HepG2 (cell line): ENCODE results near the gene WASHC4.

Experiments used
- MATR3 ChIP-seq: sonication (generic); formaldehyde crosslinking; IDR thresholded peaks from 2 replicates; pipeline ENCODE4 v1.4.0; 2020; ENCODE audit warnings: missing genetic modification reagents
- TARDBP ChIP-seq: sonication (generic); formaldehyde crosslinking; IDR thresholded peaks from 2 replicates; pipeline ENCODE4 v1.8.0; 2022; ENCODE audit warnings: mild to moderate bottlenecking, missing genetic modification reagents
- YY1 ChIP-seq: IDR thresholded peaks from 2 replicates; pipeline ENCODE4 v1.6.1; 2011; ENCODE audit warnings: low read length, low read depth, moderate library complexity, mild to moderate bottlenecking; ENCODE audit not compliant: insufficient read depth, insufficient replicate concordance
- TF ChIP-seq, protein P1 (sequence below): sonication (generic); formaldehyde crosslinking; IDR thresholded peaks from 2 replicates; pipeline ENCODE4 v1.5.0; 2020; ENCODE audit warnings: mild to moderate bottlenecking, missing genetic modification reagents, moderate library complexity

DNA sequence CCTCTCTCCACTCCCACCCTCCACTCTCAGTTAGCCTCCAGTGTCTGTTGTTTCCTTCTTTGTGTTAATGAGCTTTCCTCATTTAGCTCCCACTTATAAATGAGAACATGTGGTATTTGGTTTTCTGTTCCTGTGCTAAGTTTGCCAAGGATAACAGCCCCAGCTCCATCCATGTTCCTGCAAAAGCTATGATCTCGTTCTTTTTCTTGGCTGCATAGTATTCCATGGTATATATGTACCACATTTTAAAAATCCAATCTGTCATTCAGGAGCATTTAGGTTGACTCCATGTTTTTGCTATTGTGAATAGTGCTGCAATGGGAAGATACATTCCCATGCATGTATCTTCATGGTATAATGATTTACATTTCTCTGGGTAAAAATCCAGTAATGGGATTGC lies 2.8 kb upstream of the WASHC4 start:
- no peak for TF ChIP-seq MATR3 (CRISPR knock-in tag)
- no peak for TF ChIP-seq YY1
- TF ChIP-seq, protein P1, sequence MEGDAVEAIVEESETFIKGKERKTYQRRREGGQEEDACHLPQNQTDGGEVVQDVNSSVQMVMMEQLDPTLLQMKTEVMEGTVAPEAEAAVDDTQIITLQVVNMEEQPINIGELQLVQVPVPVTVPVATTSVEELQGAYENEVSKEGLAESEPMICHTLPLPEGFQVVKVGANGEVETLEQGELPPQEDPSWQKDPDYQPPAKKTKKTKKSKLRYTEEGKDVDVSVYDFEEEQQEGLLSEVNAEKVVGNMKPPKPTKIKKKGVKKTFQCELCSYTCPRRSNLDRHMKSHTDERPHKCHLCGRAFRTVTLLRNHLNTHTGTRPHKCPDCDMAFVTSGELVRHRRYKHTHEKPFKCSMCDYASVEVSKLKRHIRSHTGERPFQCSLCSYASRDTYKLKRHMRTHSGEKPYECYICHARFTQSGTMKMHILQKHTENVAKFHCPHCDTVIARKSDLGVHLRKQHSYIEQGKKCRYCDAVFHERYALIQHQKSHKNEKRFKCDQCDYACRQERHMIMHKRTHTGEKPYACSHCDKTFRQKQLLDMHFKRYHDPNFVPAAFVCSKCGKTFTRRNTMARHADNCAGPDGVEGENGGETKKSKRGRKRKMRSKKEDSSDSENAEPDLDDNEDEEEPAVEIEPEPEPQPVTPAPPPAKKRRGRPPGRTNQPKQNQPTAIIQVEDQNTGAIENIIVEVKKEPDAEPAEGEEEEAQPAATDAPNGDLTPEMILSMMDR (CRISPR knock-in tag): no peak
- no peak for TF ChIP-seq TARDBP (CRISPR knock-in tag)
